Middle frontal gyrus (tissue), 1 donor: ENCODE measurements around the gene USF2.

Source experiments
- DNase-seq: peaks from one replicate; pipeline ENCODE4 v3.0.0-alpha.2; 2015; ENCODE audit warnings: low spot score; ENCODE audit errors: extremely low spot score

The USF2 gene

DNA sequence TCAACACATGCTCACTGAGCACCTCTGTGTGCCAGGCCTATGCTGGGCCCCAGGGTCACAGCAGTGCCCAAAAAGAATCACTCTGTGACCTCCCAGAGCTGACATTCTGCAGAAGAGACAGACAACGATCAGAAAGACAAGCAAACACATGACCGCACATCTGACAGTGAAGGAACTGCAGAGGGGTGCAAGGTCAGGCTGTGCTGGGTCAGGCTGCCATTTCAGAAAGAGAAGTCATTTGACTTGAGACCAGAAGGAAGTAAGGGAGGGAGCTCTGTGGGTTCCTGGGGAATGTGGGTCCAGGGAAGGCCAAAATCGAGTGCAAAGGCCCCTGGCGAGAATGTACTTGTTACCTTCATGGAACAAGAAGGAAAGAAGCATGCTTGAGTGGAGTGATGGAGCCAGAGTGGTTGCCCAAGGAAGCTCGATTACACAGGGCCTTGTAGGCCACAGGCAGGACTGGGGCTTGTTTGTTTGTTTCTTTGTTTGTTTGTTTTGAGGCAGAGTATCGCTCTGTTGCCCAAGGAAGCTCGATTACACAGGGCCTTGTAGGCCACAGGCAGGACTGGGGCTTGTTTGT is 48.8 kb downstream of the USF2 start:
- no peak for DNase-seq

DNA sequence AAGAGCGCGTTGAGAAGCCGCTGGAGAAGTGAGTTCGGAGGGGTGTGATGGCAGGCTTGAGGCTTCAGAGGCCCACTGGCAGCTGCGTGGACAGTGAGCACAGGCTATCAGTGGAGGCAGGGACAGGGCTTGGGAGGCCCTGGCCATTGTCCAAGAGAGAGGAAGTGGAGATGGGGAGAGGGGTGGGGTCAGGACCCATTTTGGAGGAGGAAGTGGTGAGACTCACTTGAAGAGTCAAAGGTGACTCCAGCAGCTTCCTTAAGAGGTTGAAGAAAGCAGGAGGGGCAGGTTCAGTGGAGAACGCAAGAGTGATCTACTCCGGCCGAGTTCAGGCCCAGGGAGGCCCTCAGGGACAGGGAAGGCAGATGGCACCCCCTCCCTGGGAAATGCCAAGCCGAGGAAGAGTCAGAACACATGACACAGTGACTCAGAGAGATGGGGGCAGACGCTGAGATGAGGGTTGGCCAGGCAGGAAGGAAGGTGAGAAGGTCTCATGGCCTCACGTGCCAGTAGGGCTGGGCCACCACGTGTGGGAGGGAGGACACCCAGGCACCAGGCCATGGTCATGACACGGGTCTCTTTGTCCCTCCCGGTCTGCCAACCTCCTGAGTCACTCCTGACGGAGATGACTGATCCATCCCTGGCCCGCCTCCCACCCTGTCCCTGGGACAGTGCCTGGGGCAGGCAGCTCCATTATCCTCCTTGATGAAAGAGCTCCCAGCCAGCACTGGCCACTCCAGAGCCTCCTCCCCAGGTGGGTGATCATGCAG is 50.1 kb downstream of the USF2 start:
- DNase-seq: peak; percentile 17

DNA sequence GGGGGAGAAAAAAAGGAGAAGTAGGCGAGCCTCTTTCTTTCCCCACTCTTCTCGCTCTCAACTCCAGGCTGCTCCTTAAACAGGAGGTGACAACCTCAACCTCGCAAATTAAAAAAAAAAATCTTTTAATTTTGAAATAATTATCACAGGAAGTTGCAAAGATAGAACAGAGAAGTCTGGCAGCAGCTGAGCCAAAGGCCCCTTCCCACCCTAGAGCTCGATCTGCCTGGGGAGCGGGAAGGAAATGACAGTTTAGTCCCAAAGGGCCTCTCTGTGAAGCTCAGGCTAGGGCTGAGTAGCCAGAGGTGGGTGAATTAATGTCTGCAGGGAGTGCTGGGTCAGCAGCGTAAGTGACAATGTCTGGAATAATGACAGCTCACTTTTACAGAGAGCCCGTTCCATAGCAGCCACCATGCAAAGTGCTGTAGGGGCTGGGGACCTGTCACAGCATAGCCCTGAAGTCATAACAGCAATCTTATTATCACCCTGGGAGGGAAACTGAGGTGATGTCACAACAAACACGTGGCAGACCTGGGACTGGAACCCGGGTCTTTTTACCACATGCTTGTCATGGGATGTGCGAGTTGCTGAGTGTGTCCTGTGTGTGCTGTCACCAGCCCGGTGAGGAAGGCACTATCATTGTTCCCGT is 51.4 kb downstream of the USF2 start:
- DNase-seq: no peak

DNA sequence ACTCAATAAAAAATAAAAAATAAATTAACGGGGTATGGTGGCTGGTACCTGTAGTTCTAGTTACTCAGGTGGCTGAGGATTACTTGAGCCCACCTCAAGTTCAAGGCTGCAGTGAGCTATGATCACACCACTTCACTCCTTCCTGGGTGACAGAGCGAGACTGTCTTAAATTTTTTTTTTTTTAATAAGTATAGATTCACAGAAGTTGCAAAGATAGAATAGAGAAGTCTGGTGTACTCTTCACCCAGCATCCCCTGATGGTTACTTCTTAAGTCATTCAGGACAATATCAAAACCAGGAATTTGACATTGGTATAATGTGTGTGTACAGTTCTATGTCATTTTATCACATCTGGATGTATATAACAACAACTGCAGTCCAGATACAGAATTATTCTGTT is 52.5 kb downstream of the USF2 start:
- no peak for DNase-seq

DNA sequence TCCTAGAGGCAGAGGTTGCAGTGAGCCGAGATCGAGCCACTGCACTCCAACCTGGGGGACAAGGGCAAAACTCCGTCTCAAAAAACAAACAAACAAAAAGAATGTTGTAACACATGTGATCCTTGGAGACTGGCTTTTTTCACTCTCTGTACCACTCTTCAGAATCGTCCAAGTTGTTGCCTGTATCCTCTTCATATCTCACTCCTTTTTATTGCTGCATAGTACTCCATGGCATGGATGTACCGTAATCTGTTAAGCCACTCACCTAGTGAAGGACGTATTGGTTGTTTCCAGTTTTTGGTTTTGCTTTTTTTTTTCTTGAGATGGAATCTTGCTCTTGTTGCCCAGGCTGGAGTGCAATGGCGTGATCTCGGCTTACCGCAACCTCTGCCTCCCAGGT is 53.3 kb downstream of the USF2 start:
- no peak for DNase-seq

DNA sequence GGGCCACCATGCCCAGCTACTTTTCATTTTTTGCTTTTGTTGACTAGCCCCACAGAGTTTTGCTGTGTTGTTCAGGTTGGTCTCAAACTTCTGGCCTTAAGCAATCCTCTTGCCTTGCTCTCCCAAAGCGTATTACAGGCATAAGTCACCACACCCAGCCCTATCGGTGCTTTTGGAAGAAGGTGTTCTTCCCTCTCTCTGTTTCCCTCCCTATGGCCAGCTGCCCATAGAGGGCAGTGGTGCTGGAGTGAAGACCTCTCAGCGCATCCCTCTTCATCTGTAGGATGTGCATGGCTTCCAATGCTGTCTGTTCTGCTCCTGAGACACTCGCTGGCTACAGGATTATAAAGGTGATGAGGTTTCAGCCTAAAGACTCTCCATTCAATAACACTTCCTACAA is 58.9 kb downstream of the USF2 start:
- no peak for DNase-seq

DNA sequence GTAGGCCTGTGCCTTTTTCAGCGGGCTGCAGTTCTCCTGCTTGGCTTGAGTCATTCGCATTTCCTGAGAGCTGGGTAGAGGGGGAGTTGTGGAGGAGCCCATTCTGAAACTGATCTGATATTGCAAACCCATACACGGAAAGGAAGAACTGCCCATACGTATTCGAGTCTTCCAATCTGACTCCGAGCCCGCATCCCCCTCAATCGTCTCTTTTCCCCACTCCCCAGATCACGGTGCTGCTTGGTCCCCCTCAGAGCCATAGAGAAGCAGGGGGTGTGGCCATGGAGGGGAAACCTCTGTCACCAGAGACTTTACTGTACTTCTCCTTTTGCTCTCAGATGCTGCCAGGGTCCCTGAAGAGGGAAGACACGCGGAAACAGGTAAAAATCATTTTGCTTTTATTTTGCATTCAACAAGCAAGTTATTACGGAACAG is 60.1 kb downstream of the USF2 start, which contains the start of gene CD22:
CD22 (plus strand) TSS at position 337 of the 435 bp plus-strand sequence. CDS start 2,854 bp downstream, outside the sequence.
- DNase-seq: no peak

DNA sequence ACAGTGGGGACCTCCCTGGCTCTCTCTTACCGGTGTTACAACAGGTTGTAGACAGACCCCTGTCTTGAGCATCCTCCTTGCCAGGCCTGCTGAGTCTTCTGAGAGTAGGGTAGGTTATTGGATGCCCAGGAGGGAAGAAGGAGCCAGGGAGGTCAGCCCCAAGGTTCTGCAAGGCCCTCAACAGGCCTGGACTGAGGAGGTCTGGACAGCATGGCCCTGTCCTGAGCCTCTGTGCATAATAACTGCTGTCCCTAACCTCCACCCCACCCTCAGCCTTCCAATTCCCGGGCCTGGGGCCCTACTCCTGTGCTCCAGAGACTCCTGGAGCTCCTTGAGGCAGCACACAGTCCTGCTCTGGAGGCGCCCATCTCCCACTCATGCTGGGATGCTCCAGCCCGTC is 60.6 kb downstream of the USF2 start:
- no peak for DNase-seq
